Smooth muscle cell of the brain vasculature (primary cell): Measurements from ENCODE around the gene DSCAM.
"Not testable (repeated sequence)": the region's sequence is repeated elsewhere in the genome, so short reads cannot be mapped to it uniquely, and the experiment has no call there.

Experiments used
- DNase-seq: peaks from one replicate; pipeline ENCODE4 v3.0.0-alpha.2; 2012; ENCODE audit warnings: low read depth, low spot score

DSCAM gene

GRCh38 chr21:40461008-40461407 is 385.9 kb downstream of the DSCAM start:
- DNase-seq, result no peak

DNA sequence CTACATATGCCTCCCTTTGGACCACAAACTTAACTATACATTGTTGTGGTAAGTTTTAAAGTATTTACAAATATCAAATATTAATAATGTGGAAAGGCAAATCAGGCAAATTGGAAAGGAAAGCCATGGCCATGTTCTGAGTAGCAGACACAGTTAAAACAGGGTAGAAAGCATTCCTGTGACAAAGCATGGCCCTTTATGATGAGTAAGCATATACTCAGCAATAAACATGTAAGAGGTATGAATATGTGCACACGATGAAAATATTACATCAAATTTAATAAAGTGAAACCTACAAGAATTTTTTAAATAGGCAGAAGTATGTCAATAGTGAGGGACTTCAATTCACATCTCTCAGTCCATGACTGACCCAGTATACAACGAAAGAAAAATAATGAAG is 389.2 kb downstream of the DSCAM start:
- DNase-seq, result no peak

- DNase-seq, result no peak
Observed at GRCh38 chr21:40454057-40454456, 392.9 kb downstream of the DSCAM start.

DNA sequence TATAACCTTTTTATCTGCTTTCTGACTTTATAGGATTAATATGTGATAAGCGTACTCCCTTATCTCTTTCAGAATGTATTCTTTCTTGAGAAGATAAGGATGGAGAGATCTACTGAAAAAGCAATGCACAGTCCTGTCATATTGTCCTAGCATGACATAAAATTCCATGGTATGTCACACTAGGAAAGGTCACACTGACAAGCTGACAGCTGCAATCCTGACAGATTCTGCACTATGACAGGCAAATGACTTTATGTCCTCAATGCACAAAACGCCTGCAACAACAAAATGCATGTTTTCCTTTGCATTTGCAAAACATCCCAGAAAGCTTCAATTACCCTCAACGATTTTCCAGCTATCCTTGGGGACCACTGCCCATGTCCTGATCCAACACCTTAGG is 393.8 kb downstream of the DSCAM start:
- DNase-seq, result no peak

DNA sequence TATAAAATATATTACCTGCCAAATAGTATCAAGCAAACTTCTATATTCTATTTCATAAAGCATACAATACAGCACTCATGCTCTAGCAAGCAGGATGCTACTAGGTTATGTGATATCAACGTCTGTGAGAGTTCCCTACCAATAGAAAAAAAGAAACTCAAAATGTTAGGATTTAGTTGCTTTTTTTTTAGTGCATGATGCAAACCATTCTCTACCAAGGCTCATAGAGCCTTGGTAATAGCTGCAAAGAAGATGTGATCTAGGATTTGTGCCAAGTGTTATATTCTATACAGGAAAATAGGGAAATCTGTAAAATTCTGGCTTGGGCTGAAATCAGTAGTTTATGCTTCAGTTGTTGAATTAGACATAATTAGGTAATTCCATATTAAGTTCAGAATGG is 394.4 kb downstream of the DSCAM start:
- no peak for DNase-seq

GRCh38 chr21:40447016-40447415 is 399.9 kb downstream of the DSCAM start:
- no peak for DNase-seq

- DNase-seq, result no peak
Observed at GRCh38 chr21:40445349-40445921, 401.5 kb downstream of the DSCAM start.

DNA sequence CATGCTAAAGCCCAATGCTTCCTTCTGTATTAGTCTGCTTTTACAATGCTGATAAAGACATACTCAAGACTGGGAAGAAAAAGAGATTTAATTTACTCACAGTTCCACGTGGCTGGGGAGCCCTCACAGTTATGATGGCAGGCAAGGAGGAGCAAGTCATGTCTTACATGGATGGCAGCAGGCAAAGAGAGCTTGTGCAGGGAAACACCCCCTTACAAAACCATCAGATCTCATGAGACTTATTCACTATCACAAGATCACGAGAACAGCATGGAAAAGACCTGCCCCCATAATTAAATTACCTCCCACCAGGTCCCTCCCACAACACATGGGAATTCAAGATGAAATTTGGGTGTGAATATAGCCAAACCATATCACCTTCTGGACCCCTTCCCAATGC is 407.4 kb downstream of the DSCAM start:
- not testable (repeated sequence) for DNase-seq

DNA sequence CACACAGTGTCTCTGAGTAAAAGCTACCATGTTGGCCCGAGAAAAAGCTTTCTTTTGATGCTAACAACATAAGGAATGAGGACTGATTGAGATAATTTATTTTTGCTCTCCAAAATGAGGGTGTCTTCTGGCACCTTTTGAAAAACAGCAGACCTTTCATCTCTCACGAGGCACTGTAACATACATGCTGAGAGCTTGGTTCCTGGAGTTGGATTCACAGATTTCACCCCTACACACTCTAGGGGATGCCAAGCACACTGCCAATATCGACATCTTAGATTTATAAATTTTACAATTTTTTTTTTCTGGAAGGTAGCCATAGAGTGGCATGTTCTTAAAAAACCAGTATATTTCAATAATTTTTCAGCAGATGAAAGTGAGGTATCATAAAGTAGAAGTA is 408.3 kb downstream of the DSCAM start:
- no peak for DNase-seq

- DNase-seq, result no peak
Observed at GRCh38 chr21:40436261-40436660, 410.7 kb downstream of the DSCAM start.

DNA sequence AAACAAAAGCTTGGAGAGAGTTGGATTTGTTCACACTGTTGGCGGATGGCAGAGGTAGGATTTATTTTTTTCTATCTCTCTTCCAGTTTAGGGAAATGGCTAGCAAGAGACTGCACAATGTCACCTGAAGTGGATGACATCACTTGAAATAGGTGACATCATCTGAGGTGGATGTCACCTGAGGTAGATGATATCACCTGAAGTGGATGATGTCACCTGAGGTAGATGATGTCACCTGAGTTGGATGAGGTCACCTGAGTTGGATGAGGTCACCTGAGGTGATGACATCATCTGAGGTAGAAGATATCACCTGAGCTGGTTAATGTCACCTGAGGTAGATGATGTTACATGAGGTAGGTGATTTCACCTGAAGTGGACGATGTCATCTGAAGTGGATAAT is 413.4 kb downstream of the DSCAM start:
- no peak for DNase-seq

GRCh38 chr21:40425981-40426380 is 421.0 kb downstream of the DSCAM start:
- no peak for DNase-seq

DNA sequence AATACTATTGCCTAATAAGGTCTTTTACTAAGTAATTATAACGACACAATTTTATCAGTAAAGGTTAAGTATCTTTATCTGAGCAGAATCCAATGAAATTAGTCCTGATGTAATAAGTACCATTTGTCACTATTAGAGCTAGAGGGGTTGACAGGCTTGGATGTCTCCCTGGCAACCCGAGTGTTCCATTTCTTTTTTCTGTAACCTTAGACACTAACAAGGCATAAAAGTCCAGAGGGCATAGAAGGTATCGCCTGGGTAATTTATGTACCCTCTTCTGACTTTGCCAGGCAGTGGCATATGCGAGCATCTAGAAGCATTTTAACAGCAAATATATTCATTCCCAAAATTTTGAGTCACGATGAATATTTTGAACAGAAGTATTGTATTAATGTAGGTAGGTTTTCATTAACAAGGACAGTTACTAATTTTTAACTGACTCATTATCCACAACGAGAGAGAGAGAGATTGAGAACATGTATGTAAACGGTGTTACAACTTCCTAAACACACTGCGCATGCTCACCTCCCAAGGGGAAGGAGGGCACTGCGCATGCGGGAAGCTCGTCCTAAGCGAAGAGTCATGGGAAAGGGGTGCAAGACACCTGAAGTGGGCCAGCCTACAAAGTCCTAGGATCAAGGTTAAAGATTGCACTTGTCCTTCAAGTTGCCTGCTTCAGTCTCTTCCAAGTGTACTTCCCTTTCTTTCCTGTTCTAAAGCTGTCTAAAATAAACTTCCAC is 423.9 kb downstream of the DSCAM start:
- no peak for DNase-seq

DNA sequence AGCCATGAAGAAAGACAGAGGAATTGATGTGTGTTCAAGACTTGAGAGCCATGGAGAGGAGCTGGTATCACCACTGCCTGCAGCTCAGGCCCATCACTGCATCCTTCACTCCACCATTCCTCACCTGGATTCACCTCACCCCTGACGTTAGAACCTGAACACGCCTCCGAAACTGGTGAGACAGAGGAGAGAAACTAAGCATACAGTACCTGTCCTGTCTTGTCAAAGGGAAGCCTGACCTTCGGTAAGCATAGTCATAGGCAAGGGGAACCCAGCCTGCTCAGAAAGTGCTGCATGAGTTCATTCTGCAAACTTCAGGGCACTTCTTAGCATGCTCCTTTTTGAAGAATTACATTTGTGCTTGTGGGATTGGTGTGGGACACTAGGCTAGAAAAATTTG is 425.8 kb downstream of the DSCAM start:
- no peak for DNase-seq

- no peak for DNase-seq
Observed at GRCh38 chr21:40416572-40416971, 430.4 kb downstream of the DSCAM start.

DNA sequence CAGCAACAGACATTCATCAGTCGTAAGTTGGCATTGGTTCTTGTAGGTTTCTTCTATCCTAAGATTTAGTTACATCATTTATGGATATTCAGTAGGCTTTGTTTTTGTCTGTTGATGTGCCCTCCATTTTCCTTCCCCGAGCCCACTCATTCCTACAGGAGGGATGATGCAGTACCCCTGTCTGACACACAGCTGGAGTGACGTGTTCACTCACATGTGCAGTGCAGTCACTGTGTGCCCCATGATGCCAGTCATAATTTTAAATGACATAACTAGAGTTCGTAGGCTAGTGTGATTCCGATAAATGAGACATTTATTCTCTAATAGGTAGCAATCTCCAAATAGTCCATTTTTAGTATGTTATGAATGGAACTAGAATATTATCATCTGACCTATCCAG is 438.4 kb downstream of the DSCAM start:
- DNase-seq, result no peak

GRCh38 chr21:40404396-40404800 is 442.6 kb downstream of the DSCAM start:
- no peak for DNase-seq

DNA sequence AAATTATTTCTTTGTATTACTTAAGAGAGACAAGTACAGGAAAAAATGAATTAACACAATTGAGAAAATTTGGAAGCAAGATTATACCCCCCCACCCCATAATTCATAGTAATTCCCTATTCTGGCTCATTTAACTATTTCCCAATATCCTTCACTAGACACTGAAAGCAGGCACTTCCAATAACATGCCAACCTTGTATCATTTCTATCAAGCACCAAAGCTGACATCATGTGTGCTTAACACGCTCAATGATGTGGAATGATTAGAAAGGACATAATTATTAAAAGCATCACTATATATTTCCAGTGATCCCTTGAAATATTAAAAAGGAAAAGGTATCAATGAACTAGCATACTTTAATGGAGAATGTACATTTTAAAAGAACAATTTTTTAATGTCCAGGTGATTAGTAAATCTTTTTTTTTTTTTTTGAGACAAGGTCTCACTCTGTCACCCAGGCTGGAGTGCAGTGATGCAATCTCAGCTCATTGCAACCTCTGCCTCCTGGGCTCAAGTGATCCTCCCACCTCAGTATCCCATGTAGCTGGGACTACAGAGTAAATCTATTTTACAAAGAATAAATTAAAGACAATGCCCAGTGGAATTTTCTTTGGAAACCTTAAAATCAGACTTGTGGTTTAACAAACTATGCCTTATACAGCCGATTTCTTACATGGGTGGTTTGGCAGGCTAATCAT is 443.9 kb downstream of the DSCAM start:
- DNase-seq, result no peak

DNA sequence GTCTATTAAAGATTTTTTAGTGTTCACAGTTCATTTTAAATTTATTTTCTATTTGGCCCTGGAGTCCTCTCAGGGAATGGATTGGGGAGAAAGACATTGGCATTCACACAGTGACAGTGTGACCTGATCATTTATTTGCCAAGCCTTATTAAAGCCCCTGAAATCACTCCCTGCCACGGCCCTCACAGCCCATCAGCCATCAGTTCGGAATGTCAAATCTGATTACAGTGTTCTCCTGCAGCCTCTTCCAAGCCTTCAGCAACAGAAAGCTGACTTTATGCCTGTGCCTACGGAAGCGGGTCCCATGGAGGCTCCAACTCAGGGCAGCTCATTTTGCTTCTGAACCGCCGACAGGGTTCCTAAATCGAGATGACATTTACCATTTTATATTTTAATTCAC is 451.2 kb downstream of the DSCAM start:
- DNase-seq, result no peak

DNA sequence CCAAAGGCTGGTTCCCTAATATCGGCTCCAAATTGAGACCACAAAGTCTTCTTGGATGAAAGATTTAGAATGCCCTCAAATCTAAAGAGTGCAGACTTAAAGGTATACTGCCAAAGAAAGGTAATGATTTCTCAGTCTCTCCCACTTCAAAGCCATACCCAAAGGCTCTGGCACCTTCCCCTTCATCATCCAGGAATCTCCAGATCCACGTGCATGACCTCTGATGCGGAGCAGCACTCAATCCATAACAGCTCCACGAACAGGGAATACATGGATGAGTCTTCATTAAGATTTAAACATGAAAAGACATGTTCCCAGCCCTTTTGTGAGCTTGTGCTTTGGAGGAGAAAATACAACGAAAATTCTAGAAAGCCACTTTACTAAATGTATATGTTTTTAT is 453.9 kb downstream of the DSCAM start:
- no peak for DNase-seq

- DNase-seq, result no peak
Observed at GRCh38 chr21:40388046-40388445, 458.9 kb downstream of the DSCAM start.

DNA sequence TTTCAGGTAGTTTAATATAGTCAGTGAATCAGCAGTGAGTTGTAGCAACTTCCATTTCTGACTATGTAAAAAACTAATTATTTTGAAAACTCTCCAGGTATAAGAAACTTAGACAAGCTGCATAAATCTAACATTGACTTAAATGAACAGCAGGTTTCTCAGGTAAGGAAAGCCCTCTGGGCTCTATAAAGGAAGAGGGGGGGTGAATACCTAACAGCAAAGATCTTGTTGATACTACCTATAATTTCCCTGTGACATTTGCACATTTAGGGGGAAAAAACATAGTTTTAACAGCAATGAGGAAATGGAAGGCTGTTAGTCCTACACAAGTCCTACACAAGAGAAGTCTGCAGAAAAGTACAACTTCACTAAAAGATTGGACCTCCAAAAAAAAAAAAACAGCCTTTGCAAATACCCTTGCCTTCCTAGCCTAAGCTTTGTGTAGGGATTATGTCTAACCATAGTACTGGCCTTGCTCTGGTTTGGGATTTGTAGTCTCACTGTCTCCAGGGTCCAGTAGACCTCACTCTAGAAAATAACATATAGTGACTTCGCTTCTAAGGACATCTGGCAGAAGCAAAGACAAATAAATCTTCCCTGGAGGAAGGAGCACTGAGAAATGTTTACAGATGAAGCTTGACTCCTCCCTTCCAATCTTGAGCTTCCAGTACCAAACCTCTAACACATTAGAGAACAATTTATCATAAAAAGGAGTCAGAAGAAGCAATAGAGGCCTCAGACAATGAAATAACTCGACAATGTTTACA is 459.8 kb downstream of the DSCAM start:
- no peak for DNase-seq
